PC-9 (cell line): ENCODE data around the gene SYNGAP1.
"Not testable (repeated sequence)": the region's sequence is repeated elsewhere in the genome, so short reads cannot be mapped to it uniquely, and the experiment has no call there.

Source experiments
- CTCF ChIP-seq: fragments of 200-600 bp; sonication (generic); conservative IDR thresholded peaks from 2 replicates; pipeline ENCODE4 v1.6.1; 2017; ENCODE audit warnings: mixed run types, antibody characterized with exemption, mild to moderate bottlenecking, moderate library complexity
- EZH2 ChIP-seq: fragments of 200-600 bp; sonication (generic); IDR thresholded peaks from 2 replicates; pipeline ENCODE4 v1.8.0; 2017; ENCODE audit warnings: antibody characterized with exemption, low read depth

GRCh38 chr6:33485680-33486079 lies 65.8 kb downstream of the SYNGAP1 start:
- not testable (repeated sequence) for TF ChIP-seq EZH2, CTCF
